Astrocyte (in vitro differentiated cells and primary cell): ENCODE measurements around the gene GNA14.

Source experiments
- EZH2 ChIP-seq: IDR thresholded peaks from 2 replicates; pipeline ENCODE4 v1.6.1; 2012; ENCODE audit warnings: mild to moderate bottlenecking, low read length, inconsistent platforms; ENCODE audit not compliant: insufficient read depth
- TF ChIP-seq, protein P1 (sequence below): IDR thresholded peaks from 2 replicates; pipeline ENCODE4 v1.5.1; 2011; ENCODE audit warnings: low read depth, mild to moderate bottlenecking, inconsistent platforms, low read length, moderate library complexity; ENCODE audit not compliant: insufficient read depth

DNA sequence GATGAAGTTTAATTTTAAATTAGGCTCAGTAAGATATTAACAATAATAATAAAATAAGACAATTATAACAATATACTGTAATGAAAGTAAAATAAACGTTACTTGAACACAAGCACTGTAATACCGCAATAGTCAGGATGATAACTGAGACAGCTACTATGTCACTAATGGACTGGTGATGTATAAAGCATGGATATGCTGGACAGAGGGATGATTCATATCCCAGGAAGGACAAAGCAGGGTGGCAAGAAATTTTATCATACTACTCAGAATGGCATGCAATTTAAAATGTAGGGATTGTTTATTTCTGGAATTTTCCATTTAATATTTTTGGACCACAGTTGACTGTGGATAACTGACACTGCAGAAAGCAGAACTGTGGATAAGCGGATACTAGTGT, 273.9 kb downstream of the GNA14 start:
- TF ChIP-seq, protein P1, sequence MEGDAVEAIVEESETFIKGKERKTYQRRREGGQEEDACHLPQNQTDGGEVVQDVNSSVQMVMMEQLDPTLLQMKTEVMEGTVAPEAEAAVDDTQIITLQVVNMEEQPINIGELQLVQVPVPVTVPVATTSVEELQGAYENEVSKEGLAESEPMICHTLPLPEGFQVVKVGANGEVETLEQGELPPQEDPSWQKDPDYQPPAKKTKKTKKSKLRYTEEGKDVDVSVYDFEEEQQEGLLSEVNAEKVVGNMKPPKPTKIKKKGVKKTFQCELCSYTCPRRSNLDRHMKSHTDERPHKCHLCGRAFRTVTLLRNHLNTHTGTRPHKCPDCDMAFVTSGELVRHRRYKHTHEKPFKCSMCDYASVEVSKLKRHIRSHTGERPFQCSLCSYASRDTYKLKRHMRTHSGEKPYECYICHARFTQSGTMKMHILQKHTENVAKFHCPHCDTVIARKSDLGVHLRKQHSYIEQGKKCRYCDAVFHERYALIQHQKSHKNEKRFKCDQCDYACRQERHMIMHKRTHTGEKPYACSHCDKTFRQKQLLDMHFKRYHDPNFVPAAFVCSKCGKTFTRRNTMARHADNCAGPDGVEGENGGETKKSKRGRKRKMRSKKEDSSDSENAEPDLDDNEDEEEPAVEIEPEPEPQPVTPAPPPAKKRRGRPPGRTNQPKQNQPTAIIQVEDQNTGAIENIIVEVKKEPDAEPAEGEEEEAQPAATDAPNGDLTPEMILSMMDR, result no peak
- TF ChIP-seq EZH2, result no peak
